ENCODE results near the gene ADAT3.
A peak's percentile ranks its signal among the peaks of the same experiment; 100 is the strongest.

Gene ADAT3

GRCh38 chr19:1955171-1956121, 50.2 kb downstream of the ADAT3 start (continued):
- TF ChIP-seq ATF2 (tag by site-specific recombination; IDR thresholded peaks at IDR 0.05; ENCODE audit: low read depth) (no peak), ZNF629 (tag by site-specific recombination; IDR thresholded peaks at IDR 0.05) (no peak), KLF8 (tag by site-specific recombination; IDR thresholded peaks at IDR 0.05) (peak; percentile 89), REPIN1 (tag by site-specific recombination; IDR thresholded peaks at IDR 0.05; ENCODE audit: low read depth) (no peak), PRDM4 (tag by site-specific recombination; IDR thresholded peaks at IDR 0.05) (no peak), ZNF133 (tag by site-specific recombination; IDR thresholded peaks at IDR 0.05) (no peak), ZNF433 (tag by site-specific recombination; IDR thresholded peaks at IDR 0.05; ENCODE audit: low read depth) (no peak), KLF17 (tag by site-specific recombination; IDR thresholded peaks at IDR 0.05) (peak; percentile 80; the same call in 1 of the 2 replicates), ZNF785 (tag by site-specific recombination; IDR thresholded peaks at IDR 0.05) (no peak), ZNF549 (tag by site-specific recombination; IDR thresholded peaks at IDR 0.05) (no peak), ZBTB7A (tag by site-specific recombination; IDR thresholded peaks at IDR 0.05; ENCODE audit: low read depth) (no peak), ZNF24 (tag by site-specific recombination; IDR thresholded peaks at IDR 0.05) (no peak), ZBTB48 (tag by site-specific recombination; IDR thresholded peaks at IDR 0.05) (no peak), GLIS2 (tag by site-specific recombination; IDR thresholded peaks at IDR 0.05) (0 out of 2 replicates have a peak, but pooled peaks have one; percentile 8), KLF9 (tag by site-specific recombination; IDR thresholded peaks at IDR 0.05; ENCODE audit: low read depth) (peak; percentile 62; the same call in 1 of the 2 replicates), ZNF292 (tag by site-specific recombination; IDR thresholded peaks at IDR 0.05; ENCODE audit: borderline replicate concordance, low read depth) (no peak), ZNF664 (tag by site-specific recombination; IDR thresholded peaks at IDR 0.05) (no peak), PRDM6 (tag by site-specific recombination; IDR thresholded peaks at IDR 0.05) (no peak), ZNF140 (tag by site-specific recombination; IDR thresholded peaks at IDR 0.05) (no peak), ZNF2 (tag by site-specific recombination; IDR thresholded peaks at IDR 0.05) (no peak), BCL11A (tag by site-specific recombination; IDR thresholded peaks at IDR 0.05; ENCODE audit: low read depth) (no peak), ZNF596 (tag by site-specific recombination; IDR thresholded peaks at IDR 0.05) (no peak), FEZF1 (tag by site-specific recombination; IDR thresholded peaks at IDR 0.05) (no peak), KLF16 (tag by site-specific recombination; IDR thresholded peaks at IDR 0.05) (no peak), ZNF175 (tag by site-specific recombination; IDR thresholded peaks at IDR 0.05) (no peak), RBAK (tag by site-specific recombination; IDR thresholded peaks at IDR 0.05) (no peak), ZNF530 (tag by site-specific recombination; IDR thresholded peaks at IDR 0.05; ENCODE audit: low read depth) (no peak), YY2 (tag by site-specific recombination; IDR thresholded peaks at IDR 0.05) (no peak), ZNF521 (tag by site-specific recombination; IDR thresholded peaks at IDR 0.05) (no peak)
- TF ChIP-seq, protein P1, sequence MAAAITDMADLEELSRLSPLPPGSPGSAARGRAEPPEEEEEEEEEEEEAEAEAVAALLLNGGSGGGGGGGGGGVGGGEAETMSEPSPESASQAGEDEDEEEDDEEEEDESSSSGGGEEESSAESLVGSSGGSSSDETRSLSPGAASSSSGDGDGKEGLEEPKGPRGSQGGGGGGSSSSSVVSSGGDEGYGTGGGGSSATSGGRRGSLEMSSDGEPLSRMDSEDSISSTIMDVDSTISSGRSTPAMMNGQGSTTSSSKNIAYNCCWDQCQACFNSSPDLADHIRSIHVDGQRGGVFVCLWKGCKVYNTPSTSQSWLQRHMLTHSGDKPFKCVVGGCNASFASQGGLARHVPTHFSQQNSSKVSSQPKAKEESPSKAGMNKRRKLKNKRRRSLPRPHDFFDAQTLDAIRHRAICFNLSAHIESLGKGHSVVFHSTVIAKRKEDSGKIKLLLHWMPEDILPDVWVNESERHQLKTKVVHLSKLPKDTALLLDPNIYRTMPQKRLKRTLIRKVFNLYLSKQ (tag by site-specific recombination; IDR thresholded peaks at IDR 0.05; ENCODE audit: borderline replicate concordance), result no peak
- TF ChIP-seq, protein P2, sequence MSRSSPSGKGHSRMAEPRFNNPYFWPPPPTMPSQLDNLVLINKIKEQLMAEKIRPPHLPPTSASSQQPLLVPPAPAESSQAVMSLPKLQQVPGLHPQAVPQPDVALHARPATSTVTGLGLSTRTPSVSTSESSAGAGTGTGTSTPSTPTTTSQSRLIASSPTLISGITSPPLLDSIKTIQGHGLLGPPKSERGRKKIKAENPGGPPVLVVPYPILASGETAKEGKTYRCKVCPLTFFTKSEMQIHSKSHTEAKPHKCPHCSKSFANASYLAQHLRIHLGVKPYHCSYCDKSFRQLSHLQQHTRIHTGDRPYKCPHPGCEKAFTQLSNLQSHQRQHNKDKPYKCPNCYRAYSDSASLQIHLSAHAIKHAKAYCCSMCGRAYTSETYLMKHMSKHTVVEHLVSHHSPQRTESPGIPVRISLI (tag by site-specific recombination; IDR thresholded peaks at IDR 0.05), result no peak
